ENCODE measurements around the gene CDKN2B-AS1. TPM values are rescaled to one million over a fixed set of nuclear protein-coding genes. Genes with fewer than 3 reads are reported as not detected.

The CDKN2B-AS1 gene
- total and polyA plus RNA-seq, 2 donors from 2014 or later, result 0.82 TPM; not detected in 1

GRCh38 chr9:22131817-22132216 is 137.2 kb downstream of the CDKN2B-AS1 start:
- no peak for FAIRE-seq
- H3K36me3 ChIP-seq (ENCODE audit: control insufficient read depth in 2 of 3, insufficient read depth in 3 of 3, low read length in 3 of 3), result no peaks in the 10 kb centered on the region

GRCh38 chr9:22134390-22134789 is 139.8 kb downstream of the CDKN2B-AS1 start:
- H3K9me3 ChIP-seq (ENCODE audit: control insufficient read depth in 2 of 3, insufficient read depth in 1 of 3, low read length in 3 of 3), result no peaks in the 10 kb centered on the region
- H3K9ac ChIP-seq (ENCODE audit: low read length in 3 of 3), result no peak overlapping the region
- H3K27ac ChIP-seq (ENCODE audit: low read depth in 2 of 2, low read length in 2 of 2), result no peak overlapping the region
- DNase-seq (no peak), FAIRE-seq (no peak)
- H3K27me3 ChIP-seq (ENCODE audit: control insufficient read depth, insufficient read depth, low read length), result no peaks in the 10 kb centered on the region
- intact Hi-C loops (cut with DNase I), result no loop called here
- no peak overlapping the region for H3K4me3 ChIP-seq (ENCODE audit: low read length in 3 of 3)
- no peaks in the 10 kb centered on the region for H3K36me3 ChIP-seq (ENCODE audit: control insufficient read depth in 2 of 3, insufficient read depth in 3 of 3, low read length in 3 of 3)
- no peaks in the 10 kb centered on the region for H3K4me1 ChIP-seq (ENCODE audit: control insufficient read depth in 2 of 3, insufficient read depth in 2 of 3, low read depth in 1 of 3, low read length in 3 of 3)
- TF ChIP-seq, protein P1, sequence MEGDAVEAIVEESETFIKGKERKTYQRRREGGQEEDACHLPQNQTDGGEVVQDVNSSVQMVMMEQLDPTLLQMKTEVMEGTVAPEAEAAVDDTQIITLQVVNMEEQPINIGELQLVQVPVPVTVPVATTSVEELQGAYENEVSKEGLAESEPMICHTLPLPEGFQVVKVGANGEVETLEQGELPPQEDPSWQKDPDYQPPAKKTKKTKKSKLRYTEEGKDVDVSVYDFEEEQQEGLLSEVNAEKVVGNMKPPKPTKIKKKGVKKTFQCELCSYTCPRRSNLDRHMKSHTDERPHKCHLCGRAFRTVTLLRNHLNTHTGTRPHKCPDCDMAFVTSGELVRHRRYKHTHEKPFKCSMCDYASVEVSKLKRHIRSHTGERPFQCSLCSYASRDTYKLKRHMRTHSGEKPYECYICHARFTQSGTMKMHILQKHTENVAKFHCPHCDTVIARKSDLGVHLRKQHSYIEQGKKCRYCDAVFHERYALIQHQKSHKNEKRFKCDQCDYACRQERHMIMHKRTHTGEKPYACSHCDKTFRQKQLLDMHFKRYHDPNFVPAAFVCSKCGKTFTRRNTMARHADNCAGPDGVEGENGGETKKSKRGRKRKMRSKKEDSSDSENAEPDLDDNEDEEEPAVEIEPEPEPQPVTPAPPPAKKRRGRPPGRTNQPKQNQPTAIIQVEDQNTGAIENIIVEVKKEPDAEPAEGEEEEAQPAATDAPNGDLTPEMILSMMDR (IDR thresholded peaks at IDR 0.05; ENCODE audit: borderline replicate concordance, extremely low read depth, insufficient read depth), result no peak

More at GRCh38 chr9:22131817-22132216, 137.2 kb downstream of the CDKN2B-AS1 start:
- Histone ChIP-seq H3K9ac (ENCODE audit: low read length in 3 of 3) (no peak overlapping the region), H3K9me3 (ENCODE audit: control insufficient read depth in 2 of 3, insufficient read depth in 1 of 3, low read length in 3 of 3) (no peaks in the 10 kb centered on the region), H3K4me3 (ENCODE audit: low read length in 3 of 3) (no peak overlapping the region), H3K4me1 (ENCODE audit: control insufficient read depth in 2 of 3, insufficient read depth in 2 of 3, low read depth in 1 of 3, low read length in 3 of 3) (no peaks in the 10 kb centered on the region), H3K27me3 (ENCODE audit: control insufficient read depth, insufficient read depth, low read length) (no peaks in the 10 kb centered on the region), H3K27ac (ENCODE audit: low read depth in 2 of 2, low read length in 2 of 2) (no peak overlapping the region)
- no peak for DNase-seq
- TF ChIP-seq, protein P1 (IDR thresholded peaks at IDR 0.05; ENCODE audit: borderline replicate concordance, extremely low read depth, insufficient read depth), result no peak
- intact Hi-C loops (cut with DNase I), result no loop called here

DNA sequence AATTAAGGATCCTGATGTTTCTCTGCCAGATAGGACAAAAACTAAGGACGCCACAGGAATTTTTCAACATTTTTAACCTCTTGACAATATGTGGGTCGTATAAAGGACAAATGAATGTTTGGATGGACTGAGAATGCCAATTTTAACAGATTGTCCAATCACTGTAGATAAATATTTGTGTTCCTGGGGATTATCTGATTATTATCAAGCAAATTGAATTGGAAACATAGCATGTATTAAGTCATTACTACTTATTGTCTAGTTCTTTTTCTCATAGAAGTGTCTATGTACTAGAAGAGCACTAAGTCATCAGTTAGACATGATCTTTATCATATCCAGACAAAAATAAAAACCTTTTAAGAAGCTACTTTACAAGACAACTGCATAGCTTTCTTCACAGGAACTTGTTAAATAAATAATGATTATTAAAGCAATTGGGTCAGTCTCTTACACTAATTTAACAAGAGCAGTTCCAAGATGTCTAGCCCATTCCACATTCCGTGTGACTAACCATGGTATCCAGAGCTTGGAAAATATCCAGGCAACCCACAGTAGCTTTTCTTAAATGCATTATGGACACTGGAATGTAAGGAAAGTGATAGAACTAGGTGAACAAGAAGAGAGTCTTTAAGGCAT is 142.0 kb downstream of the CDKN2B-AS1 start:
- no peak for FAIRE-seq
- Histone ChIP-seq H3K9ac (ENCODE audit: low read length in 3 of 3) (no peak overlapping the region), H3K36me3 (ENCODE audit: control insufficient read depth in 2 of 3, insufficient read depth in 3 of 3, low read length in 3 of 3) (no peaks in the 10 kb centered on the region), H3K9me3 (ENCODE audit: control insufficient read depth in 2 of 3, insufficient read depth in 1 of 3, low read length in 3 of 3) (no peaks in the 10 kb centered on the region), H3K27me3 (ENCODE audit: control insufficient read depth, insufficient read depth, low read length) (no peaks in the 10 kb centered on the region), H3K4me3 (ENCODE audit: low read length in 3 of 3) (no peak overlapping the region), H3K27ac (ENCODE audit: low read depth in 2 of 2, low read length in 2 of 2) (no peak overlapping the region), H3K4me1 (ENCODE audit: control insufficient read depth in 2 of 3, insufficient read depth in 2 of 3, low read depth in 1 of 3, low read length in 3 of 3) (no peaks in the 10 kb centered on the region)
- TF ChIP-seq, protein P1 (IDR thresholded peaks at IDR 0.05; ENCODE audit: borderline replicate concordance, extremely low read depth, insufficient read depth), result no peak
- DNase-seq, result no peak
- intact Hi-C loops (cut with DNase I), result no loop called here

Data from kidney (tissue), 14 donors.